ENCODE results near the gene FEV. TPM values are rescaled to one million over a fixed set of nuclear protein-coding genes. Genes with fewer than 3 reads are reported as not detected.
"Not testable (repeated sequence)": the region's sequence is repeated elsewhere in the genome, so short reads cannot be mapped to it uniquely, and the experiment has no call there.

Gene FEV
- total RNA-seq, 1 experiment from 2014 or later = not detected

- in situ Hi-C loops (cut with HindIII; ENCODE audit: low pct_unique_long_range_greater_than_20kb, low sequenced_read_pairs) = no loop called here
- no peak for DNase-seq (ENCODE audit: low read depth, low spot score)
Observed at GRCh38 chr2:218961229-218961628, 23.8 kb downstream of the FEV start.

GRCh38 chr2:218960309-218961165 is 24.4 kb downstream of the FEV start:
- in situ Hi-C loops (cut with HindIII; ENCODE audit: low pct_unique_long_range_greater_than_20kb, low sequenced_read_pairs) = no loop called here
- no peak for DNase-seq (ENCODE audit: low read depth, low spot score)

DNA sequence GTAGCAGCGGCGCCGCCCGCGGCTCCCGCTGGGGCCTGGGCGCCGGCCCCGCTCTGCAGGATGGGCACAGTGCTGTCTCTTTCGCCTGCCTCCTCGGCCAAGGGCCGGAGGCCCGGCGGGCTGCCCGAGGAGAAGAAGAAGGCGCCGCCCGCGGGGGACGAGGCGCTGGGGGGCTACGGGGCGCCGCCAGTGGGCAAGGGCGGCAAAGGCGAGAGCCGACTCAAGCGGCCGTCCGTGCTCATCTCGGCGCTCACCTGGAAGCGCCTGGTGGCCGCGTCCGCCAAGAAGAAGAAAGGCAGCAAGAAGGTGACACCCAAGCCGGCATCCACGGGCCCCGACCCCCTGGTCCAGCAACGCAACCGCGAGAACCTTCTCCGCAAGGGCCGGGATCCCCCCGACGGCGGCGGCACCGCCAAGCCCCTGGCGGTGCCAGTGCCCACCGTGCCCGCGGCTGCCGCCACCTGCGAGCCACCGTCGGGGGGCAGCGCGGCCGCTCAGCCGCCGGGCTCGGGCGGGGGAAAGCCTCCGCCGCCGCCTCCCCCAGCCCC is 25.1 kb downstream of the FEV start:
- DNase-seq (ENCODE audit: low read depth, low spot score) = no peak
- in situ Hi-C loops (cut with HindIII; ENCODE audit: low pct_unique_long_range_greater_than_20kb, low sequenced_read_pairs) = no loop called here

DNA sequence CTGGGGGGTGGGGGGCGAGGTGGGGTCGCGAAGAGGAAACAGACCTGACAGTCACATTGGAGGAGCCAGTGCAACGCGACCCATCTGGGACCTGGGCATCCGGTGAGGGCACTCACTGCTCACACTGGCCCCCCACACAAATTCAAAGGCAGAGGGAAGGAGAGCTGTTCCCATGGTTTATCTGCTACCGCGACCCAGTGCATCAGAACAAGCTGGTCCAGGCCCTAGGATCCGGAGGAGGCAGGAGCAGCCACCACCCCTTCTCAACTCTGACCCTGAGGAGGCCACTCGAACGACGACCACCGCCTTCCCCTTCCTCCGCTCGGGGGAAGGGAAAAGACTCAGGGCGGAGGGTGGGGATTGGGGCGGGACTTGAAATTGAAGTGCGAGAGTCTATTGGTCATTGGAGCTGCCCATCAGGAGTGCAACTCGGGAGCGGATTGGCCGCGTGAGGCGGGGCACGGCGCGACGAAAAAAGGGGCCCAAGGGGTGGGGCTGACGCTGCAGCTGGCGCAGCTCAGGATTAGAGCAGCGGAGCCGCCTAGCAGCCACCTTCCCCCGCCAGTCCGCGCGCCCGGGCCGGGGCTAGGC is 25.7 kb downstream of the FEV start, which contains the start of gene CDK5R2:
TSS of gene CDK5R2 (plus strand) at position 526 of the 591 bp plus-strand sequence. CDS start 155 bp downstream, outside the sequence.
- in situ Hi-C loops (cut with HindIII; ENCODE audit: low pct_unique_long_range_greater_than_20kb, low sequenced_read_pairs) = no loop called here
- DNase-seq (ENCODE audit: low read depth, low spot score) = peak; percentile 87

GRCh38 chr2:218958276-218958675 is 26.7 kb downstream of the FEV start:
- in situ Hi-C loops (cut with HindIII; ENCODE audit: low pct_unique_long_range_greater_than_20kb, low sequenced_read_pairs) = no loop called here
- DNase-seq (ENCODE audit: low read depth, low spot score) = no peak

- in situ Hi-C loops (cut with HindIII; ENCODE audit: low pct_unique_long_range_greater_than_20kb, low sequenced_read_pairs) = no loop called here
- no peak for DNase-seq (ENCODE audit: low read depth, low spot score)
Observed at GRCh38 chr2:218957671-218958070, 27.3 kb downstream of the FEV start.

GRCh38 chr2:218956039-218956438 is 28.9 kb downstream of the FEV start:
- no peak for DNase-seq (ENCODE audit: low read depth, low spot score)
- in situ Hi-C loops (cut with HindIII; ENCODE audit: low pct_unique_long_range_greater_than_20kb, low sequenced_read_pairs) = no loop called here

DNA sequence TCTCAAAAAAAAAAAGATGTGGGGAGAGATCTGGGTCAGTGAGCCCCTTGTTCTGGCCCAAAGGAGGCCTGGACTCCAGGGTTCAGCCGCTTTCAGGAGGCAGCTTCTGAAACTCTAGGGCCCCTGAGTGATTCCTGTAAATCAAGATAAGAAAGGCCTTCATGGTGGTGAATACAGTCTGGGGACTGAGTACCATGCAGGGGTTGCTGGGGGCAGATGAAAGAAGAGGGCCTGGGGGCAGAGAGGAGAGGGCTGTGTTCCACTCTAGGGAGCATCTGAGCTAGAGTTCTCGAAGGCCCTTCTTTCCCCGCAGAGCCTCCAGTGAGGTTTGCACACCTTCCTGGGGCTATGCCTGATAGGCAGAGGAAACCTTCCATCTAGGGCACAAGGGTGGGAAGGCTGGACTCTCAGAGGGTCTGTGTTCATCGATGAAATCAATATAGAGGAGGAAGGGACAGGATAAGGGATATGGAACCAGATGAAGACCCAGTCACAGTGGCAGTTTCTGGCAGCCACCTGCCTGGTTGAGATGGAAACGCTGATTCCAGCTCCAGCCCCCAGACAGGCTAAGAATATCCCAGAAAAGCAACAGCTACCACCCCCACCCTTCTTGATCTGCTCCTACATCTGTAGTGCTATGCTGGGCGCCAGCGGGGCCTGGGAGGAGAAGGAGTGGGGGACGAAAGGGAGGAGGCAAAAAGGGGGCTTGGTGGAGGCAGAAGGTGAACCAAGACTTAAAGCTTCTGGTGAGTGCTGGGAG is 30.3 kb downstream of the FEV start:
- in situ Hi-C loops (cut with HindIII; ENCODE audit: low pct_unique_long_range_greater_than_20kb, low sequenced_read_pairs) = no loop called here
- no peak for DNase-seq (ENCODE audit: low read depth, low spot score)

- DNase-seq (ENCODE audit: low read depth, low spot score) = peak; percentile 63
- in situ Hi-C loops (cut with HindIII; ENCODE audit: low pct_unique_long_range_greater_than_20kb, low sequenced_read_pairs) = no loop called here
Observed at GRCh38 chr2:218953366-218953954, 31.5 kb downstream of the FEV start.

DNA sequence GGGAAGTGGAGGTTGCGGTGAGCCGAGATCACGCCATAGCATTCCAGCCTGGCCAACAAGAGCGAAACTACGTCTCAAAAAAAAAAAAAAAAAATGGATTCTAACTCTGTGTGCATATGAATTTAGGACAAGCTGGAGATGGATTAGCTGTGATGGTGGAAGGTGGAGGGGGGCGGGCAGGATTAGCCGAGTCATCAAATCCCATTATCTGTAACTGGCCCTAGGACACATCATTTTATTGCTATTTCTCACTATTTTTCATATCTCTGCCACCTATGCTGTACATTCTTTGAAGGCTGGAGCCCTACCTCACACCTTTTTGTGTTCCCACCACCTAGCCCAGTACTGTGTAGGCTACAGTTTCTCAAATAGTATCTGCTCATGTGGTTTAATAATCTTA is 32.8 kb downstream of the FEV start:
- DNase-seq (ENCODE audit: low read depth, low spot score) = no peak
- in situ Hi-C loops (cut with HindIII; ENCODE audit: low pct_unique_long_range_greater_than_20kb, low sequenced_read_pairs) = no loop called here

DNA sequence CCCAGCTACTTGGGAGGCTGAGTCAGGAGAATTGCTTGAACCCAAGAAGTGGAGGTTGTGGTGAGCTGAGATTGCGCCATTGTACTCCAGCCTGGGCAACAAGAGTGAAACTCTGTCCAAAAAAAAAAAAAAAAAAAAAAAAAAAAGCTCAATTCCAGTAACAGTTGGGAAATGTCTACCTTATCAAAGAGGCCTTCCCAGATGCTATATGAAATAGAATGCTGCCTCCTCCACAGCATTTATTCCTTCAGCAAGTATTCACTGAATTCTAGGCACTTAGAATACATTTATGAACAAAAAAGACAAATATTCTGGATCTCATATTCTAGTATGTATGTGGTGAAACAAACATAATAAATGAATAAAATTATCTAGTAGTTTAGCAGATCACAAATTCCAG is 38.4 kb downstream of the FEV start:
- DNase-seq (ENCODE audit: low read depth, low spot score) = no peak
- in situ Hi-C loops (cut with HindIII; ENCODE audit: low pct_unique_long_range_greater_than_20kb, low sequenced_read_pairs) = no loop called here

DNA sequence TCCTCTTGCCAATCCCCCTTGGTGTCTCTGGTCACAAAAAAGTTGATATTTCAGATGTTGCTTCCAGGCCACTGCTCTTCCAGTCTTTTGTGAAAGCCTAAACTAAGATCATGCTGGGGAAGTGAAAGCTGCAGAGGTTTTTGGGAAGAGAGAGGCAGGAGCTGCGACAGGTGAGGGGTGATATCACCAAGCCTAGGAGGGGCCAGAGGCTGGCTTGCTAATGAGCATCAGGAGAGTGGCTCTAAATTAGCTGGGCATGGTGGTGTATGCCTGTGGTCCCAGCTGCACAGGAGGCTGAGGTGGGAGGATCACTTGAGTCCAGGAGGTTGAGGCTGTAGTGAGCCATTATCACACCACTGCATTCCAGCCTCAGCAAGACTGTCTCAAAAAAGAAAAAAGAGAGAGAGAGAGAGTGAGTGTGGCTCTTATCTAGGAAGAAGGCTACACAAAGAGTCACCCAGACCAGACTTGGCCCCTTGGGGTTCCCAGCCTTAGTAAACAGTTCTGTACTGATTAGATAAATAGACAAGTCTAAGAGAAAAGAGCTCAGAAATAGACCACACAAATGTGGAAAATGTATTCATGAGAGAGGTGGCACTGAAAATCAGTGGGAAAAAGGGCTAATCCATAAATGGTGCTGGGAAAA is 40.1 kb downstream of the FEV start:
- in situ Hi-C loops (cut with HindIII; ENCODE audit: low pct_unique_long_range_greater_than_20kb, low sequenced_read_pairs) = no loop called here
- DNase-seq (ENCODE audit: low read depth, low spot score) = no peak

DNA sequence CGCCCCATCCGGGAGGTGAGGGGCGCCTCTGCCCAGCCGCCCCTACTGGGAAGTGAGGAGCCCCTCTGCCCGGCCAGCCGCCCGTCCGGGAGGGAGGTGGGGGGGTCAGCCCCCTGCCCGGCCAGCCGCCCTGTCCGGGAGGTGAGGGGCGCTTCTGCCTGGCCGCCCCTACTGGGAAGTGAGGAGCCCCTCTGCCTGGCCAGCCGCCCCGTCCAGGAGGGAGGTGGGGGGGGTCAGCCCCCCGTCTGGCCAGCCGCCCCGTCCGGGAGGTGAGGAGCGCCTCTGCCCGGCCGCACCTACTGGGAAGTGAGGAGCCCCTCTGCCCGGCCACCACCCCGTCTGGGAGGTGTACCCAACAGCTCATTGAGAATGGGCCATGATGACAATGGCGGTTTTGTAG is 53.2 kb downstream of the FEV start:
- in situ Hi-C loops (cut with HindIII; ENCODE audit: low pct_unique_long_range_greater_than_20kb, low sequenced_read_pairs); DNase-seq (ENCODE audit: low read depth, low spot score): not testable (repeated sequence)

Small RNA genes within 50 kb of the gene (small RNA-seq; reads per million reads assigned to genes)
- 0.04 to 8.9 reads per million in 2 experiments for gene MIR375

Other genes with a start within 250 kb of the FEV start
- 57.1 and 61.8 TPM in 2 replicates for gene CYP27A1, start 203.0 kb downstream of the FEV start, total RNA-seq (2014; rRNA removed; shearing (Covaris generic))
- gene PRKAG3, start 153.4 kb downstream of the FEV start, total RNA-seq (2014; rRNA removed; shearing (Covaris generic)) = not detected in 2 replicates
- gene WNT6, start 125.4 kb downstream of the FEV start, total RNA-seq (2014; rRNA removed; shearing (Covaris generic)) = not detected in 2 replicates
- gene WNT10A, start 104.3 kb downstream of the FEV start, total RNA-seq (2014; rRNA removed; shearing (Covaris generic)) = 0.05 and 0.11 TPM in 2 replicates
- gene CDK5R2, start 25.5 kb downstream of the FEV start, total RNA-seq (2014; rRNA removed; shearing (Covaris generic)) = 0.08 and 0.24 TPM in 2 replicates
- not detected in 2 replicates for gene CRYBA2, start 8.2 kb upstream of the FEV start, total RNA-seq (2014; rRNA removed; shearing (Covaris generic))
- gene CFAP65, start 56.3 kb upstream of the FEV start, total RNA-seq (2014; rRNA removed; shearing (Covaris generic)) = 0.16 and 0.24 TPM in 2 replicates
- not detected in 2 replicates for gene IHH, start 75.7 kb upstream of the FEV start, total RNA-seq (2014; rRNA removed; shearing (Covaris generic))
- 25.5 and 28.4 TPM in 2 replicates for gene NHEJ1, start 175.6 kb upstream of the FEV start, total RNA-seq (2014; rRNA removed; shearing (Covaris generic))
- 0.13 and 0.34 TPM in 2 replicates for gene SLC23A3, start 184.8 kb upstream of the FEV start, total RNA-seq (2014; rRNA removed; shearing (Covaris generic))
- 42.6 and 46.4 TPM in 2 replicates for gene CNPPD1, start 191.7 kb upstream of the FEV start, total RNA-seq (2014; rRNA removed; shearing (Covaris generic))
- 104 and 124 TPM in 2 replicates for gene RETREG2, start 193.1 kb upstream of the FEV start, total RNA-seq (2014; rRNA removed; shearing (Covaris generic))
- gene ZFAND2B, start 221.6 kb upstream of the FEV start, total RNA-seq (2014; rRNA removed; shearing (Covaris generic)) = 10.9 and 16.2 TPM in 2 replicates
- gene ABCB6, start 233.8 kb upstream of the FEV start, total RNA-seq (2014; rRNA removed; shearing (Covaris generic)) = 43.7 and 50.7 TPM in 2 replicates
- gene ATG9A, start 244.5 kb upstream of the FEV start, total RNA-seq (2014; rRNA removed; shearing (Covaris generic)) = 36.7 and 45.7 TPM in 2 replicates
- gene ANKZF1, start 244.6 kb upstream of the FEV start, total RNA-seq (2014; rRNA removed; shearing (Covaris generic)) = 43.5 and 43.6 TPM in 2 replicates

Data from SK-MEL-5 (cell line).